A673 (cell line): ENCODE measurements around the gene HARS2. TPM values are rescaled to one million over a fixed set of nuclear protein-coding genes. Genes with fewer than 3 reads are reported as not detected.

ENCODE experiments used
- BruUV-seq: library from RNA; stranded (reverse); fragments of 400-500 nt; replicated peaks from 2 replicates; lab custom pipeline; 2021; lab: Mats Ljungman, UMichigan
- CTCF ChIA-PET: fragments of 300-600 bp; sonication (Branson Sonifier 250); formaldehyde crosslinking; loops from one replicate; lab custom pipeline; 2022; ENCODE audit warnings: antibody characterized with exemption; lab: Charles Lee
- POLR2A ChIA-PET: fragments of 300-600 bp; sonication (Branson Sonifier 250); formaldehyde crosslinking; loops from one replicate; lab custom pipeline; 2022; ENCODE audit warnings: antibody characterized with exemption; ENCODE audit not compliant: low non-redundant PET; lab: Charles Lee
- DNase-seq: peaks from one replicate; pipeline ENCODE4 v3.0.0-alpha.2; 2015; ENCODE audit warnings: low spot score
- H3K27ac ChIP-seq: fragments of 200-600 bp; sonication (generic); 2 replicates; pipeline ENCODE4 v1.5.1; 2016; ENCODE audit warnings: mixed run types, low read depth, mild to moderate bottlenecking, mixed read lengths, antibody characterized with exemption, low read length; ENCODE audit not compliant: poor library complexity, severe bottlenecking
- H3K27me3 ChIP-seq: fragments of 200-600 bp; sonication (generic); replicated peaks from 2 replicates; pipeline ENCODE4 v1.6.1; 2017; ENCODE audit warnings: mixed run types, low read depth, mild to moderate bottlenecking, mixed read lengths, antibody characterized with exemption, low read length; ENCODE audit not compliant: insufficient read depth, poor library complexity
- H3K36me3 ChIP-seq: fragments of 200-600 bp; sonication (generic); 2 replicates; pipeline ENCODE4 v1.6.1; 2016; ENCODE audit warnings: mixed run types, mild to moderate bottlenecking, mixed read lengths, antibody characterized with exemption, low read length; ENCODE audit not compliant: insufficient read depth, poor library complexity, severe bottlenecking
- H3K4me1 ChIP-seq: fragments of 200-600 bp; sonication (generic); 2 replicates; pipeline ENCODE4 v1.6.1; 2017; ENCODE audit warnings: mixed run types, mild to moderate bottlenecking, mixed read lengths, antibody characterized with exemption, low read length; ENCODE audit not compliant: insufficient read depth, poor library complexity, severe bottlenecking
- H3K4me3 ChIP-seq: fragments of 200-600 bp; sonication (generic); 2 replicates; pipeline ENCODE4 v1.5.1; 2016; ENCODE audit warnings: low read depth, mixed run types, mild to moderate bottlenecking, mixed read lengths, low read length; ENCODE audit not compliant: poor library complexity, severe bottlenecking
- H3K9me3 ChIP-seq: fragments of 200-600 bp; sonication (generic); 2 replicates; pipeline ENCODE4 v1.6.1; 2016; ENCODE audit warnings: mixed run types, low read depth, mild to moderate bottlenecking, mixed read lengths, antibody characterized with exemption, low read length; ENCODE audit not compliant: poor library complexity, severe bottlenecking
- EZH2 ChIP-seq: fragments of 200-600 bp; sonication (generic); IDR thresholded peaks from 2 replicates; pipeline ENCODE4 v1.6.1; 2017; ENCODE audit warnings: borderline replicate concordance, low read depth, mild to moderate bottlenecking, mixed read lengths, antibody characterized with exemption, low read length; ENCODE audit not compliant: poor library complexity, severe bottlenecking
- intact Hi-C: fragments of 100-400 bp; cut with micrococcal nuclease; formaldehyde crosslinking; loops from one replicate; pipeline ENCODE4 v1.10.0; 2022; ENCODE audit not compliant: unreplicated experiment
- microRNA-seq: library from miRNA; unstranded; fragments of <30 nt; microRNA quantifications from one replicate; pipeline ENCODE4 v1.2.0, GENCODE V29; 2021
- total RNA-seq: library from RNA; stranded (reverse); gene quantifications from 2 replicates; pipeline ENCODE4 v1.2.3, GENCODE V29; 2021
- TF ChIP-seq, protein P1 (sequence below): fragments of 300-800, 200-600 bp; sonication (generic); conservative IDR thresholded peaks from 2 replicates; pipeline ENCODE4 v1.5.1; 2017; ENCODE audit warnings: low read depth, mild to moderate bottlenecking, antibody characterized with exemption, low read length, moderate library complexity, mixed read lengths

The HARS2 gene
- total RNA-seq, 1 experiment from 2014 or later: 33.0 TPM

DNA sequence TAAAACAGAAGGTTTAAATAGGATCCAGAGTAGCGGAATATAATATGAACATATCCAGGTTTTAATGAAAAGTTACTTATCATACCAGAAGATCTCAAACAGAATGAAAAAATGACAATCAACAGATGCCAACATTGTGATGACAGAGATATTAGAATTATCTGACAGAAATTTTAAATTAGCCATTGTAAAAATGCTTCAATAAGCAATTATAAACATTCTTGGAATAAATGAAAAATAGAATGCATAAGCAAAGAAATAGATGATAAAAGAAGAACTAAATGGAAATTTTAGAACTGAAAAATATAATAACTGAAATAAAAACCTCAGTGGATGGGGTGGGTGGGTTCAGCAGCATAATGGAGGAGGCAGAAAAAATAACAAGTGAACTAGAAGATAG is 46.2 kb downstream of the HARS2 start:
- CTCF ChIA-PET: no interaction called here
- Histone ChIP-seq H3K27ac (no peak overlapping the region), H3K4me3 (no peak overlapping the region), H3K4me1 (no peaks in the 10 kb centered on the region), H3K27me3 (no peaks in the 10 kb centered on the region), H3K36me3 (no peaks in the 10 kb centered on the region), H3K9me3 (no peaks in the 10 kb centered on the region)
- BruUV-seq: no TSS peak
- TF ChIP-seq, protein P1, sequence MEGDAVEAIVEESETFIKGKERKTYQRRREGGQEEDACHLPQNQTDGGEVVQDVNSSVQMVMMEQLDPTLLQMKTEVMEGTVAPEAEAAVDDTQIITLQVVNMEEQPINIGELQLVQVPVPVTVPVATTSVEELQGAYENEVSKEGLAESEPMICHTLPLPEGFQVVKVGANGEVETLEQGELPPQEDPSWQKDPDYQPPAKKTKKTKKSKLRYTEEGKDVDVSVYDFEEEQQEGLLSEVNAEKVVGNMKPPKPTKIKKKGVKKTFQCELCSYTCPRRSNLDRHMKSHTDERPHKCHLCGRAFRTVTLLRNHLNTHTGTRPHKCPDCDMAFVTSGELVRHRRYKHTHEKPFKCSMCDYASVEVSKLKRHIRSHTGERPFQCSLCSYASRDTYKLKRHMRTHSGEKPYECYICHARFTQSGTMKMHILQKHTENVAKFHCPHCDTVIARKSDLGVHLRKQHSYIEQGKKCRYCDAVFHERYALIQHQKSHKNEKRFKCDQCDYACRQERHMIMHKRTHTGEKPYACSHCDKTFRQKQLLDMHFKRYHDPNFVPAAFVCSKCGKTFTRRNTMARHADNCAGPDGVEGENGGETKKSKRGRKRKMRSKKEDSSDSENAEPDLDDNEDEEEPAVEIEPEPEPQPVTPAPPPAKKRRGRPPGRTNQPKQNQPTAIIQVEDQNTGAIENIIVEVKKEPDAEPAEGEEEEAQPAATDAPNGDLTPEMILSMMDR: no peak
- no peak for TF ChIP-seq EZH2
- no peak for DNase-seq
- intact Hi-C loops: no loop called here
- POLR2A ChIA-PET: no interaction called here

DNA sequence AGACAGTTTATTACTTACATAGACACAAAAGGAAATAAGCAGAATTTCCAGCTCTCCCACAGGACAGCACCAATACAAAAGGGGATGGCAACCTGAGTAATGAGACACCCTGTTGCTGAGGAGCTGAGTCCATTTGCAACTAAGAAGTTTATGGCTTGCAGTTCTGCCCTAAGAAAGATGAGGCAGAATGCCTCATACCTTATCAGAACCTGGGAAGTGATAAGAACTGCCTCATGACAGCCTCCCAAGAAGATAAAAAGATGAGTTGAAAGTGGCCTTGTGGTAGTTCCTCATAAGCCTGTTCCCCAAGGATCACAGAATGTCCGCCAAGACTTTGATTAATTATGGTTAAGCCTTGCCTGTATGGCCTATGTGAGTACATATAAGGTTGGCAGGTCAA is 50.7 kb downstream of the HARS2 start:
- Histone ChIP-seq H3K9me3 (no peaks in the 10 kb centered on the region), H3K36me3 (no peaks in the 10 kb centered on the region), H3K4me1 (no peaks in the 10 kb centered on the region), H3K4me3 (no peak overlapping the region), H3K27ac (no peak overlapping the region), H3K27me3 (no peaks in the 10 kb centered on the region)
- ChIA-PET POLR2A (no interaction called here), CTCF (no interaction called here)
- no TSS peak for BruUV-seq
- TF ChIP-seq EZH2: no peak
- TF ChIP-seq, protein P1: no peak
- intact Hi-C loops: no loop called here
- DNase-seq: no peak

Small RNA genes lying within 50 kb of the gene (microRNA-seq; reads per million reads assigned to microRNA genes)
- not detected for gene MIR3655

Other genes with a start within 250 kb of the HARS2 start
- 5.6 and 7.6 TPM in 2 replicates for gene EIF4EBP3, start 143.8 kb upstream of the HARS2 start, total RNA-seq
- gene SRA1, start 134.0 kb upstream of the HARS2 start, total RNA-seq: 55.1 and 62.3 TPM in 2 replicates
- 27.8 and 30.2 TPM in 2 replicates for gene APBB3, start 126.9 kb upstream of the HARS2 start, total RNA-seq
- 99.6 and 101 TPM in 2 replicates for gene SLC35A4, start 126.6 kb upstream of the HARS2 start, total RNA-seq
- gene CD14, start 58.3 kb upstream of the HARS2 start, total RNA-seq: 0.41 and 0.48 TPM in 2 replicates
- gene TMCO6, start 52.0 kb upstream of the HARS2 start, total RNA-seq: 24.1 and 26.5 TPM in 2 replicates
- gene NDUFA2, start 43.8 kb upstream of the HARS2 start, total RNA-seq: 60.0 and 63.4 TPM in 2 replicates
- 116 and 120 TPM in 2 replicates for gene IK, start 43.6 kb upstream of the HARS2 start, total RNA-seq
- 31.1 and 33.2 TPM in 2 replicates for gene WDR55, start 26.6 kb upstream of the HARS2 start, total RNA-seq
- gene DND1, start 17.9 kb upstream of the HARS2 start, total RNA-seq: 2.3 and 3.0 TPM in 2 replicates
- 95.6 and 101 TPM in 2 replicates for gene HARS1, start 85 bp upstream of the HARS2 start, total RNA-seq
- 64.0 and 68.0 TPM in 2 replicates for gene ZMAT2, start 9.0 kb downstream of the HARS2 start, total RNA-seq
- 0.45 and 0.96 TPM in 2 replicates for gene PCDHA1, start 94.7 kb downstream of the HARS2 start, total RNA-seq
- gene PCDHA2, start 103.4 kb downstream of the HARS2 start, total RNA-seq: 0.06 and 0.15 TPM in 2 replicates
- gene PCDHA3, start 109.6 kb downstream of the HARS2 start, total RNA-seq: 2.6 and 3.2 TPM in 2 replicates
- gene PCDHA4, start 115.6 kb downstream of the HARS2 start, total RNA-seq: 0.39 and 0.58 TPM in 2 replicates
- gene PCDHA5, start 130.2 kb downstream of the HARS2 start, total RNA-seq: 2.1 and 2.2 TPM in 2 replicates
- gene PCDHA6, start 136.5 kb downstream of the HARS2 start, total RNA-seq: 12.6 and 12.7 TPM in 2 replicates
- 2.6 and 3.8 TPM in 2 replicates for gene PCDHA7, start 142.8 kb downstream of the HARS2 start, total RNA-seq
- gene PCDHA8, start 149.7 kb downstream of the HARS2 start, total RNA-seq: 1.4 and 1.5 TPM in 2 replicates
- gene PCDHA9, start 156.9 kb downstream of the HARS2 start, total RNA-seq: 0.33 and 0.37 TPM in 2 replicates
- 11.5 and 11.6 TPM in 2 replicates for gene PCDHA10, start 164.4 kb downstream of the HARS2 start, total RNA-seq
- 11.4 and 15.5 TPM in 2 replicates for gene PCDHA11, start 177.5 kb downstream of the HARS2 start, total RNA-seq
- gene PCDHA12, start 183.9 kb downstream of the HARS2 start, total RNA-seq: 10.5 and 10.7 TPM in 2 replicates
- 5.8 and 6.2 TPM in 2 replicates for gene PCDHA13, start 190.7 kb downstream of the HARS2 start, total RNA-seq
- 7.2 and 8.8 TPM in 2 replicates for gene PCDHAC1, start 234.8 kb downstream of the HARS2 start, total RNA-seq